K562 (cell line): ENCODE data around the gene BRSK1. TPM values are rescaled to one million over a fixed set of nuclear protein-coding genes. Genes with fewer than 3 reads are reported as not detected.
A peak's percentile ranks its signal among the peaks of the same experiment; 100 is the strongest.

Source experiments
- ATAC-seq: fragments of 200-7000 bp; cut with Tn5 transposase; 3 replicates; pipeline ENCODE4 v1.9.1; 2020; ENCODE audit warnings: moderate library complexity
- BruUV-seq: library from RNA; stranded (reverse); fragments of 400-500 nt; replicated peaks from 2 replicates; lab custom pipeline; 2021; lab: Mats Ljungman, UMichigan
- CTCF ChIA-PET: fragments of 300-600 bp; formaldehyde crosslinking; extraction: SDS; loops from one replicate; lab custom pipeline; 2021; ENCODE audit warnings: low intra/inter-chr PET ratio; lab: Yijun Ruan, JAX
- POLR2A ChIA-PET: fragments of 300-600, 350-650 bp; sonication (Branson Sonifier 250); formaldehyde crosslinking; extraction: SDS; loops from one replicate; lab custom pipeline; 2021; ENCODE audit warnings: antibody characterized with exemption, inconsistent platforms; lab: Yijun Ruan, JAX
- DNase-seq, 4 experiments: peaks; one replicate each; pipeline versions ENCODE4 v3.0.0 to v3.0.0-alpha.2; 2011 to 2018; ENCODE audit warnings: low spot score in 3 of 4, mixed read lengths in 3 of 4; ENCODE audit errors: extremely low read depth in 1 of 4
- FAIRE-seq: peaks from 2 replicates; lab custom pipeline; 2011; peaks lifted over from hg19 to GRCh38; lab: Jason Lieb, UNC
- H2AFZ ChIP-seq: 2 replicates; pipeline ENCODE4 v1.6.0; 2011; ENCODE audit warnings: low read depth, low read length, control low read depth, inconsistent platforms
- H3K27ac ChIP-seq: fragments of 200-600 bp; 3 replicates; pipeline ENCODE4 v1.8.0; 2011; ENCODE audit warnings: low read depth, mild to moderate bottlenecking, control low read depth, inconsistent platforms, low read length, moderate library complexity, mixed read lengths; ENCODE audit errors: extremely low read depth
- H3K27me3 ChIP-seq, 2 experiments: fragments of 300-600 bp in 1 of 2; 2 replicates in 1 of 2; 3 replicates in 1 of 2; pipeline versions ENCODE4 v1.6.0 to v1.8.0; 2011; ENCODE audit warnings: inconsistent platforms in 2 of 2, low read length in 2 of 2, mild to moderate bottlenecking in 1 of 2, mixed read lengths in 1 of 2, moderate library complexity in 1 of 2; ENCODE audit not compliant: control insufficient read depth in 2 of 2, insufficient read depth in 2 of 2
- H3K36me3 ChIP-seq: fragments of 300-600 bp; 3 replicates; pipeline ENCODE4 v1.8.0; 2011; ENCODE audit warnings: mild to moderate bottlenecking, low read length, inconsistent platforms; ENCODE audit not compliant: control insufficient read depth, insufficient read depth
- H3K4me1 ChIP-seq, 2 experiments: fragments of 200-600 bp in 1 of 2; replicated peaks in 1 of 2; 2 replicates in 1 of 2; 3 replicates in 1 of 2; pipeline versions ENCODE4 v1.5.1 to v1.8.0; 2011; ENCODE audit warnings: inconsistent platforms in 2 of 2, low read length in 2 of 2, mild to moderate bottlenecking in 1 of 2, mixed read lengths in 1 of 2, moderate library complexity in 1 of 2; ENCODE audit not compliant: control insufficient read depth in 2 of 2, insufficient read depth in 2 of 2
- H3K4me2 ChIP-seq: 2 replicates; pipeline ENCODE4 v1.6.1; 2011; ENCODE audit warnings: low read length, control low read depth, inconsistent platforms, mixed read lengths; ENCODE audit not compliant: insufficient read depth
- H3K4me3 ChIP-seq: fragments of 200-600 bp; sonication (generic), shearing (Covaris generic); 2 replicates; pipeline ENCODE4 v1.5.1; 2016; ENCODE audit warnings: control low read depth, inconsistent platforms
- H3K79me2 ChIP-seq: fragments of 200-600 bp; 3 replicates; pipeline ENCODE4 v1.8.0; 2011; ENCODE audit warnings: low read length, inconsistent platforms; ENCODE audit not compliant: control insufficient read depth, insufficient read depth
- H3K9ac ChIP-seq, 2 experiments: 2 replicates each; pipeline versions ENCODE4 v1.6.0 to v1.6.1; 2011; ENCODE audit warnings: low read depth in 2 of 2, low read length in 2 of 2, control low read depth in 1 of 2, inconsistent platforms in 1 of 2, mild to moderate bottlenecking in 1 of 2, mixed read lengths in 1 of 2; ENCODE audit not compliant: insufficient read depth in 1 of 2
- H3K9me1 ChIP-seq: one replicate; pipeline ENCODE4 v1.6.0; 2011; ENCODE audit warnings: inconsistent platforms, mild to moderate bottlenecking, low read length, moderate library complexity; ENCODE audit not compliant: control insufficient read depth, insufficient read depth
- H3K9me3 ChIP-seq: replicated peaks from 2 replicates; pipeline ENCODE4 v1.5.1; 2011; ENCODE audit warnings: low read depth, low read length, inconsistent platforms; ENCODE audit not compliant: control insufficient read depth, insufficient read depth
- H4K20me1 ChIP-seq: replicated peaks from 2 replicates; pipeline ENCODE4 v1.6.1; 2011; ENCODE audit warnings: low read length, inconsistent platforms, mixed read lengths; ENCODE audit not compliant: control insufficient read depth, insufficient read depth
- SIX5 ChIP-seq, 2 experiments: IDR thresholded peaks; 2 replicates each; pipeline ENCODE4 v1.6.1; 2011; ENCODE audit warnings: low read length in 2 of 2, borderline replicate concordance in 1 of 2, low read depth in 1 of 2, mild to moderate bottlenecking in 1 of 2, moderate library complexity in 1 of 2; ENCODE audit not compliant: insufficient read depth in 1 of 2
- WGBS: fragments of 100-300 bp; shearing (Covaris generic); methylation state at CpG from one replicate; pipeline ENCODE4 v1.1.6; 2016; ENCODE audit warnings: low coverage, mixed read lengths; ENCODE audit not compliant: insufficient coverage; ENCODE audit errors: missing lambda C conversion rate; 5-methylcytosine and 5-hydroxymethylcytosine counted together
- in situ Hi-C: fragments of 300-500 bp; cut with MboI; formaldehyde crosslinking; loops from 4 replicates; pipeline ENCODE4 v1.15.0; 2018; ENCODE audit warnings: inconsistent platforms, mixed read lengths
- intact Hi-C: fragments of 100-400 bp; cut with micrococcal nuclease; formaldehyde crosslinking; loops from 2 replicates; pipeline ENCODE4 v1.14.2; 2022
- polyA plus RNA-seq, 8 experiments: library from polyadenylated mRNA; depleted of rRNA in 4 of 8; stranded (reverse) in 5 of 8; unstranded in 3 of 8; fragments of >200 nt; fragmentation: Nextera tagmentation in 2 of 8; fragmentation: Illumina TruSeq in 1 of 8; extraction: Ambion mirVana in 2 of 8; extraction: Trizol in 1 of 8; gene quantifications; 2 replicates each; pipeline versions ENCODE4 v1.2.1 to v1.2.3, GENCODE V29; 2011 to 2014; ENCODE audit warnings: inconsistent platforms in 1 of 8, missing spikeins in 1 of 8
- total RNA-seq, 7 experiments: library from RNA; depleted of rRNA in 6 of 7; stranded (reverse); fragments of >200 nt in 6 of 7; fragmentation: Illumina TruSeq in 2 of 7; extraction: Trizol in 2 of 7; gene quantifications; 2 replicates each; pipeline versions ENCODE4 v1.2.1 to v1.2.3, GENCODE V29; 2011 to 2021; ENCODE audit warnings: low replicate concordance in 1 of 7
- TF ChIP-seq, protein P1 (sequence below): sonication (generic); formaldehyde crosslinking; IDR thresholded peaks from 2 replicates; pipeline ENCODE4 v1.8.1; 2023; ENCODE audit warnings: mild to moderate bottlenecking, missing genetic modification reagents

BRSK1 gene
- total and polyA plus RNA-seq, 9 of the 15 experiments (the other 6 are each of a cell fraction or from before 2014, with no cell fraction given), result 1.7 to 9.3 (median 3.8) TPM; not detected in 2

DNA sequence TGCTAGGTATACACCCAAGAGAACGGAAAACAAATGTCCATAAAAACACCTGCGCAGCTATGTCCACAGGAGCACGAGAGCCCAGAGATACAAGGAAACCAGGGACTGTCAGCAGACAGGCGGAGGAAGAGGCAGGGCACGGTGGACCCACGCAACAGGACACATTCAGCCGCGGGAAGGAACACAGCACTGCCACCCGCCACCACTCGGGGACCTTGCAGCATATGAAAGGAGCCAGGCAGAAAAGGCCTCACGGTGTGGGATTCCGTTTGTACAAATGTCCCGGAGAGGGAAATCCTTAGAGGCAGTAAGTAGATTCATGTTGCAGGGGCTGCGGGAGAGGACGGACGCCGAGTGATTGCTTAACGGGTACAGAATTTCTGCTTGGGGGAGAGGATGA, 11.7 kb upstream of the BRSK1 start:
- ChIA-PET CTCF (no interaction called here), POLR2A (interaction anchor here (1.0 kb wide), 1 partner anchor 10 kb away, joined by 3 read pairs; no protein-coding TSS in a partner anchor)
- FAIRE-seq (no peak), DNase-seq (no peak), ATAC-seq (no peak)
- Histone ChIP-seq H3K9me3 (no peaks in the 10 kb centered on the region), H3K4me2 (no peak overlapping the region), H4K20me1 (no peaks in the 10 kb centered on the region), H3K36me3 (peaks cover 45% of the 10 kb centered on the region; the same call in 2 of the 3 replicates), H3K9ac (no peak overlapping the region), H3K27me3 (no peaks in the 10 kb centered on the region), H3K27ac (no peak overlapping the region), H3K4me3 (no peak overlapping the region), H3K9me1 (no peaks in the 10 kb centered on the region), H3K79me2 (no peaks in the 10 kb centered on the region), H3K4me1 (peaks cover 10 to 13% of the 10 kb centered on the region in 2 experiments; a peak in 4 of 5 replicates), H2AFZ (no peak overlapping the region)
- BruUV-seq, result no TSS peak
- in situ Hi-C loops (no loop called here), intact Hi-C loops (loop anchor here (5.0 kb wide), 1 partner anchor 55 kb away; no protein-coding TSS in a partner anchor)
- no peak for TF ChIP-seq SIX5 (IDR thresholded peaks at IDR 0.05; ENCODE audit: borderline replicate concordance in 1 of 2, insufficient read depth in 1 of 2, low read depth in 1 of 2, low read length in 2 of 2)
- TF ChIP-seq, protein P1, sequence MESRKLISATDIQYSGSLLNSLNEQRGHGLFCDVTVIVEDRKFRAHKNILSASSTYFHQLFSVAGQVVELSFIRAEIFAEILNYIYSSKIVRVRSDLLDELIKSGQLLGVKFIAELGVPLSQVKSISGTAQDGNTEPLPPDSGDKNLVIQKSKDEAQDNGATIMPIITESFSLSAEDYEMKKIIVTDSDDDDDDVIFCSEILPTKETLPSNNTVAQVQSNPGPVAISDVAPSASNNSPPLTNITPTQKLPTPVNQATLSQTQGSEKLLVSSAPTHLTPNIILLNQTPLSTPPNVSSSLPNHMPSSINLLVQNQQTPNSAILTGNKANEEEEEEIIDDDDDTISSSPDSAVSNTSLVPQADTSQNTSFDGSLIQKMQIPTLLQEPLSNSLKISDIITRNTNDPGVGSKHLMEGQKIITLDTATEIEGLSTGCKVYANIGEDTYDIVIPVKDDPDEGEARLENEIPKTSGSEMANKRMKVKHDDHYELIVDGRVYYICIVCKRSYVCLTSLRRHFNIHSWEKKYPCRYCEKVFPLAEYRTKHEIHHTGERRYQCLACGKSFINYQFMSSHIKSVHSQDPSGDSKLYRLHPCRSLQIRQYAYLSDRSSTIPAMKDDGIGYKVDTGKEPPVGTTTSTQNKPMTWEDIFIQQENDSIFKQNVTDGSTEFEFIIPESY (CRISPR knock-in tag), result peak; percentile 100
- 90% methylated on average over 18 of the region's 18 CpGs for WGBS
